PC-9 (cell line): ENCODE results near the gene SLC24A1. TPM values are rescaled to one million over a fixed set of nuclear protein-coding genes. Genes with fewer than 3 reads are reported as not detected.

Source experiments
- BruUV-seq: library from RNA; stranded (reverse); fragments of 400-500 nt; replicated peaks from 2 replicates; lab custom pipeline; 2021; lab: Mats Ljungman, UMichigan
- CTCF ChIA-PET: fragments of 300-600 bp; sonication (Branson Sonifier 250); formaldehyde crosslinking; loops from one replicate; lab custom pipeline; 2022; ENCODE audit warnings: antibody characterized with exemption; lab: Charles Lee
- POLR2A ChIA-PET: fragments of 300-600 bp; sonication (Branson Sonifier 250); formaldehyde crosslinking; loops from one replicate; lab custom pipeline; 2022; ENCODE audit warnings: antibody characterized with exemption; ENCODE audit not compliant: unreplicated experiment; lab: Charles Lee
- DNase-seq, 2 experiments: peaks; one replicate each; pipeline versions ENCODE4 v3.0.0 to v3.0.0-alpha.2; 2015 to 2022; ENCODE audit warnings: mixed read lengths in 1 of 2
- H2AFZ ChIP-seq: fragments of 200-600 bp; sonication (generic); 2 replicates; pipeline ENCODE4 v1.8.1; 2017; ENCODE audit warnings: antibody characterized with exemption
- H3F3A ChIP-seq: fragments of 200-600 bp; sonication (generic); 2 replicates; pipeline ENCODE4 v1.8.1; 2017; ENCODE audit warnings: antibody characterized with exemption, mild to moderate bottlenecking, low read depth; ENCODE audit not compliant: insufficient read depth
- H3K27ac ChIP-seq: fragments of 200-600 bp; sonication (generic); 2 replicates; pipeline ENCODE4 v1.6.1; 2016; ENCODE audit warnings: mixed run types
- H3K27me3 ChIP-seq: fragments of 200-600 bp; sonication (generic); 2 replicates; pipeline ENCODE4 v1.6.1; 2016; ENCODE audit warnings: low read depth, mixed run types; ENCODE audit not compliant: insufficient read depth
- H3K36me3 ChIP-seq: fragments of 200-600 bp; sonication (generic); 2 replicates; pipeline ENCODE4 v1.6.1; 2016; ENCODE audit warnings: low read depth, mixed run types
- H3K4me1 ChIP-seq: fragments of 200-600 bp; sonication (generic); replicated peaks from 2 replicates; pipeline ENCODE4 v1.6.1; 2016; ENCODE audit warnings: mixed run types; ENCODE audit not compliant: insufficient read depth
- H3K4me2 ChIP-seq: fragments of 200-600 bp; sonication (generic); 2 replicates; pipeline ENCODE4 v1.6.1; 2017; ENCODE audit warnings: mixed run types
- H3K4me3 ChIP-seq: fragments of 200-600 bp; sonication (generic); 2 replicates; pipeline ENCODE4 v1.6.1; 2016; ENCODE audit warnings: mixed run types
- H3K79me2 ChIP-seq: fragments of 200-600 bp; sonication (generic); 2 replicates; pipeline ENCODE4 v1.6.1; 2017; ENCODE audit warnings: low read depth, mixed run types
- H3K9me2 ChIP-seq: fragments of 200-600 bp; sonication (generic); 2 replicates; pipeline ENCODE4 v1.8.1; 2017; ENCODE audit warnings: mild to moderate bottlenecking; ENCODE audit not compliant: insufficient read depth
- H3K9me3 ChIP-seq: fragments of 200-600 bp; sonication (generic); 2 replicates; pipeline ENCODE4 v1.8.1; 2016; ENCODE audit warnings: low read depth; ENCODE audit not compliant: insufficient read depth
- H4K20me1 ChIP-seq: fragments of 200-600 bp; sonication (generic); 2 replicates; pipeline ENCODE4 v1.8.1; 2017; ENCODE audit not compliant: insufficient read depth
- EZH2 ChIP-seq: fragments of 200-600 bp; sonication (generic); IDR thresholded peaks from 2 replicates; pipeline ENCODE4 v1.8.0; 2017; ENCODE audit warnings: antibody characterized with exemption, low read depth
- intact Hi-C: fragments of 100-400 bp; cut with micrococcal nuclease; formaldehyde crosslinking; loops from one replicate; pipeline ENCODE4 v1.10.0; 2022; ENCODE audit not compliant: unreplicated experiment
- total RNA-seq: library from RNA; stranded (reverse); gene quantifications from 2 replicates; pipeline ENCODE4 v1.2.3, GENCODE V29; 2021
- TF ChIP-seq, protein P1 (sequence below): fragments of 200-600 bp; sonication (generic); conservative IDR thresholded peaks from 2 replicates; pipeline ENCODE4 v1.6.1; 2017; ENCODE audit warnings: mixed run types, antibody characterized with exemption, mild to moderate bottlenecking, moderate library complexity

Gene SLC24A1
- total RNA-seq, 1 experiment from 2014 or later = 22.5 TPM

DNA sequence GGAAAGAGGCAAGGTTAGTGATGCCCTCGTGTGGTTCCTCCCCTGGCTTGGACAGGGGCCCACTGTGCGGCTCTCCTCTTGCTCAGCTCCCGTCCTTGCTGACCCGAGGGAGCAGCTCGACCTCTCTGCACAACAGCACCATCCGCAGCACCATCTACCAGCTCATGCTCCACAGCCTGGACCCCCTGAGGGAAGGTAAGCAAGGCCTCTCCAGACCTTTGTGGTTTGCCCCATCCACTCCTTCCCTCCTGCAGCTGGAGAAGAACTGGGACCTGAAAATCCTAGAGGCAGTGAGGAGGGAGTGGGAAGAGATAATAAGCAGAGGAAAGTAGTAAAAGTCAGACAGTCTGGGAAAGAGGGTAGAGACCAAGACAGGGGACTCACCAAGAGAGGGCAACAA lies 17.8 kb downstream of the SLC24A1 start:
- ChIA-PET CTCF (interaction anchor here (0.6 kb wide), 1 partner anchor 8 kb away, joined by 4 read pairs; no protein-coding TSS in a partner anchor), POLR2A (interaction anchor here (0.6 kb wide), 1 partner anchor 947 kb away, joined by 3 read pairs; no protein-coding TSS in a partner anchor)
- no peaks in the 10 kb centered on the region for H4K20me1 ChIP-seq
- no peaks in the 10 kb centered on the region for H3F3A ChIP-seq
- H3K4me1 ChIP-seq = no peaks in the 10 kb centered on the region
- no peaks in the 10 kb centered on the region for H3K9me3 ChIP-seq
- H3K36me3 ChIP-seq = no peaks in the 10 kb centered on the region
- no peaks in the 10 kb centered on the region for H3K79me2 ChIP-seq
- no peak overlapping the region for H2AFZ ChIP-seq
- no peaks in the 10 kb centered on the region for H3K9me2 ChIP-seq
- no peak overlapping the region for H3K4me2 ChIP-seq
- DNase-seq = no peak
- H3K27me3 ChIP-seq = no peaks in the 10 kb centered on the region
- TF ChIP-seq EZH2 = no peak
- TF ChIP-seq, protein P1, sequence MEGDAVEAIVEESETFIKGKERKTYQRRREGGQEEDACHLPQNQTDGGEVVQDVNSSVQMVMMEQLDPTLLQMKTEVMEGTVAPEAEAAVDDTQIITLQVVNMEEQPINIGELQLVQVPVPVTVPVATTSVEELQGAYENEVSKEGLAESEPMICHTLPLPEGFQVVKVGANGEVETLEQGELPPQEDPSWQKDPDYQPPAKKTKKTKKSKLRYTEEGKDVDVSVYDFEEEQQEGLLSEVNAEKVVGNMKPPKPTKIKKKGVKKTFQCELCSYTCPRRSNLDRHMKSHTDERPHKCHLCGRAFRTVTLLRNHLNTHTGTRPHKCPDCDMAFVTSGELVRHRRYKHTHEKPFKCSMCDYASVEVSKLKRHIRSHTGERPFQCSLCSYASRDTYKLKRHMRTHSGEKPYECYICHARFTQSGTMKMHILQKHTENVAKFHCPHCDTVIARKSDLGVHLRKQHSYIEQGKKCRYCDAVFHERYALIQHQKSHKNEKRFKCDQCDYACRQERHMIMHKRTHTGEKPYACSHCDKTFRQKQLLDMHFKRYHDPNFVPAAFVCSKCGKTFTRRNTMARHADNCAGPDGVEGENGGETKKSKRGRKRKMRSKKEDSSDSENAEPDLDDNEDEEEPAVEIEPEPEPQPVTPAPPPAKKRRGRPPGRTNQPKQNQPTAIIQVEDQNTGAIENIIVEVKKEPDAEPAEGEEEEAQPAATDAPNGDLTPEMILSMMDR = no peak
- BruUV-seq = no TSS peak
- intact Hi-C loops = loop anchor here (10.0 kb wide), 1 partner anchor 325 kb away; no protein-coding TSS in a partner anchor
- no peak overlapping the region for H3K4me3 ChIP-seq
- H3K27ac ChIP-seq = no peak overlapping the region

DNA sequence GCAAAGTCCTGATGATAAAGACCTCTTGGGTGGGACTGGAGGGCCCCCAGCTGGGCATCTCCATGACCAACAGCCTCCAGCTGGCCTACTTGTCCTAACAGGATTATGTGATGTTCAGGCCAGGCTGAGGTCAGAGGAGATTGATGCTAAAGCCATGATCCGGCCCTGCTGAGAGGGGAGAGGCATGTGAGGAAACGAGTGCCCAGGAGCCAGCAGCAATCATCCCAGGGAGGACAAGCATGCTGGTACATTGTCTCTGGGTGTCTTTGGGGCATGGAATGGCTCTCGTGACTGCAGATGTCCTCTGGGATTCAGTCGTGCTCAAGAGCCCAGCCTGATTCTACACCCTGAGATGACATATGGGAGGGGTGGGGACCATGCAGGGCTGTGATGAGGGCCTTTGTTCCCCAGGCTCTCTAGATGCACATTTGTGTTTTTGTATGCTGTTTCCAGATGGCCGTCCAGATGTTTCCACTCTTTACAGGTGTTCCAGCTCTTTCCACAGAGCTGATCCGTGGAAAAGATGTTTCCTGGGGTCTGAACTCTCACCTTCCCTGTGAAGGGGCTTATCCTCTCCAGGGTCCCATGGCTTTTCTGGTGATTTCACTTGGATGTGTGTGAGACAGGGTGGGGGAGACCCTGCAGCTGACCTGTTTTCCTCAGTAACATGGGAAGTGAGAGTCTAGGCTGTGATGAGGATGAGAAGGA lies 20.2 kb downstream of the SLC24A1 start:
- no peaks in the 10 kb centered on the region for H3K4me1 ChIP-seq
- H4K20me1 ChIP-seq = no peaks in the 10 kb centered on the region
- H3K36me3 ChIP-seq = no peaks in the 10 kb centered on the region
- ChIA-PET CTCF (no interaction called here), POLR2A (no interaction called here)
- H3F3A ChIP-seq = no peaks in the 10 kb centered on the region
- no peak overlapping the region for H3K4me3 ChIP-seq
- TF ChIP-seq EZH2 = no peak
- TF ChIP-seq, protein P1 = no peak
- H3K79me2 ChIP-seq = no peaks in the 10 kb centered on the region
- H2AFZ ChIP-seq = no peak overlapping the region
- H3K9me3 ChIP-seq = no peaks in the 10 kb centered on the region
- BruUV-seq = no TSS peak
- no peak for DNase-seq
- H3K4me2 ChIP-seq = no peak overlapping the region
- no peaks in the 10 kb centered on the region for H3K9me2 ChIP-seq
- no peak overlapping the region for H3K27ac ChIP-seq
- no peaks in the 10 kb centered on the region for H3K27me3 ChIP-seq
- intact Hi-C loops = no loop called here

DNA sequence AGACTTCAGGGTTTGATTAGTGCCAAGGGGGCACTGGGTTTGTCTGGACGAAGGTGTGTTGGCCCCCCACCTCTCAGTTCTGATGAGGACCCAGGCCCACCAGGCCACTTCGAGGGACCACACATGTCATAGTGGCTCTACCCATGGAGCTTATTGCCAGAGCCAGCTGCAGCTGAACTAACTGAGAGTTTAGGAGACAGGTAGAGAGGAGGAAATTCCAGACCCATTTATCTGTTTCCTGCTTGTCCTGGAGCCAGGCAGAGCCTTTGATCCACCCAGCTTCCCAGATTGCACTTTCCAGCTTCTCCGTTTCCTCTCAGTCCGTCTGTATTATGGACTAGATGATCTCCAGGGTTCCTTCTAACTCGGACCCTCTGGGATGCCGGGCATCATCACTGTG lies 20.9 kb downstream of the SLC24A1 start:
- BruUV-seq = no TSS peak
- no peak overlapping the region for H3K4me2 ChIP-seq

More for the DNA sequence above, 20.9 kb downstream of the SLC24A1 start:
- H3K4me3 ChIP-seq = no peak overlapping the region
- TF ChIP-seq, protein P1 = no peak
- TF ChIP-seq EZH2 = no peak
- no peak for DNase-seq
- no peaks in the 10 kb centered on the region for H3K4me1 ChIP-seq
- POLR2A ChIA-PET = interaction anchor here (0.9 kb wide), 1 partner anchor 49 kb away, joined by 4 read pairs; no protein-coding TSS in a partner anchor
- CTCF ChIA-PET = no interaction called here
- no peak overlapping the region for H2AFZ ChIP-seq
- no peaks in the 10 kb centered on the region for H3K36me3 ChIP-seq
- H3K9me2 ChIP-seq = no peaks in the 10 kb centered on the region
- H4K20me1 ChIP-seq = no peaks in the 10 kb centered on the region
- H3K79me2 ChIP-seq = no peaks in the 10 kb centered on the region
- H3K9me3 ChIP-seq = no peaks in the 10 kb centered on the region
- no peaks in the 10 kb centered on the region for H3F3A ChIP-seq
- H3K27ac ChIP-seq = no peak overlapping the region
- H3K27me3 ChIP-seq = no peaks in the 10 kb centered on the region
- intact Hi-C loops = no loop called here
